ENCODE data around the gene SHC1. TPM values are rescaled to one million over a fixed set of nuclear protein-coding genes. Genes with fewer than 3 reads are reported as not detected.

The SHC1 gene
- total RNA-seq, 4 donors from 2014 or later, result 69.1 to 104 (median 90.2) TPM

DNA sequence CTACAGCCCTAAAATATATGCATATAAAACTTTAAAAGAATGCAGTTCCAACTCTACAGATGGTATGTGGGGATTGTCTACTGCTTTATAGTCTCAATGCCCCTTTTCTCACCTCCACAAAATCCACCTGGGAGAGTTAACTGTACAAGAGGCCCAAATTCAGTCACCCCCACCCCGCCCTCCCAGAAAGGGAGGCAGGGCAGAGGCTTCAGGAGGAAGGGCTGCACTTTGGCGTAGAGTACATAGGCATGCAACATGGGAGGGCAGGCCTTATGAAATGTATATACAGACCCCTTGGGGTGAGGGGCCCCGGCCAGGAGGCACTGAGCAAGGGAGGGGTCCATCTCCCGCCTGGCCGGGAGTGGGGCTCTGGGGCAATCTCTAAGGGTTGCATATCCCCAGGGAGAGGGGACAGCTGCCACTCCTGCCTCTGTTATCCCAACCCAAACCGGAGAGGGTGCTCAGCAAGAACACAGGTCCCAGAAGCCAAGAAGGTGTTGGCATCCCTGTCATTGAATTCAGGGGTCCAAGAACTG, 7.7 kb downstream of the SHC1 start:
- Histone ChIP-seq H3K27ac (peak overlapping the region; percentile 83 to 99 (median 94)), H3K9me3 (no peaks in the 10 kb centered on the region), H3K36me3 (peaks cover 0 to 72% of the 10 kb centered on the region in 2 donors), H3K4me3 (peak overlapping the region in 1 of 2 donors; percentile 92), H3K27me3 (no peaks in the 10 kb centered on the region), H3K4me1 (peaks cover 3 to 63% (median 17%) of the 10 kb centered on the region in 3 donors)
- no peak for ATAC-seq
- 43% methylated on average over 1 of the region's 6 CpGs; no CpG with 5 or more reads in 1 of the 2 donors for WGBS, 2 donors (ENCODE audit: low coverage in 1 of 2)
- TF ChIP-seq POLR2A (IDR thresholded peaks at IDR 0.05), result no peak
- TF ChIP-seq EP300 (IDR thresholded peaks at IDR 0.05), result no peak
- TF ChIP-seq POLR2AphosphoS5 (IDR thresholded peaks at IDR 0.05), result no peak
- TF ChIP-seq, protein P1, sequence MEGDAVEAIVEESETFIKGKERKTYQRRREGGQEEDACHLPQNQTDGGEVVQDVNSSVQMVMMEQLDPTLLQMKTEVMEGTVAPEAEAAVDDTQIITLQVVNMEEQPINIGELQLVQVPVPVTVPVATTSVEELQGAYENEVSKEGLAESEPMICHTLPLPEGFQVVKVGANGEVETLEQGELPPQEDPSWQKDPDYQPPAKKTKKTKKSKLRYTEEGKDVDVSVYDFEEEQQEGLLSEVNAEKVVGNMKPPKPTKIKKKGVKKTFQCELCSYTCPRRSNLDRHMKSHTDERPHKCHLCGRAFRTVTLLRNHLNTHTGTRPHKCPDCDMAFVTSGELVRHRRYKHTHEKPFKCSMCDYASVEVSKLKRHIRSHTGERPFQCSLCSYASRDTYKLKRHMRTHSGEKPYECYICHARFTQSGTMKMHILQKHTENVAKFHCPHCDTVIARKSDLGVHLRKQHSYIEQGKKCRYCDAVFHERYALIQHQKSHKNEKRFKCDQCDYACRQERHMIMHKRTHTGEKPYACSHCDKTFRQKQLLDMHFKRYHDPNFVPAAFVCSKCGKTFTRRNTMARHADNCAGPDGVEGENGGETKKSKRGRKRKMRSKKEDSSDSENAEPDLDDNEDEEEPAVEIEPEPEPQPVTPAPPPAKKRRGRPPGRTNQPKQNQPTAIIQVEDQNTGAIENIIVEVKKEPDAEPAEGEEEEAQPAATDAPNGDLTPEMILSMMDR (IDR thresholded peaks at IDR 0.05), result no peak

- ATAC-seq, result peak; percentile 26
- WGBS, 2 donors (ENCODE audit: low coverage in 1 of 2), result 3 to 27% methylated on average over 2 to 15 of the region's 25 CpGs
- H3K27ac ChIP-seq, result peak overlapping the region; percentile 83 to 99 (median 94)
- H3K27me3 ChIP-seq, result no peaks in the 10 kb centered on the region
- H3K36me3 ChIP-seq, result peaks cover 0 to 67% of the 10 kb centered on the region in 2 donors
- TF ChIP-seq POLR2AphosphoS5 (IDR thresholded peaks at IDR 0.05) (no peak), EP300 (IDR thresholded peaks at IDR 0.05) (no peak)
- TF ChIP-seq, protein P1 (IDR thresholded peaks at IDR 0.05), result peak in 1 of 4 experiments; percentile 4
- peak overlapping the region; percentile 82 to 92 for H3K4me3 ChIP-seq
- no peaks in the 10 kb centered on the region for H3K9me3 ChIP-seq
- H3K4me1 ChIP-seq, result peaks cover 3 to 65% (median 20%) of the 10 kb centered on the region in 3 donors
Observed at GRCh38 chr1:154962156-154962749, 8.3 kb downstream of the SHC1 start.

DNA sequence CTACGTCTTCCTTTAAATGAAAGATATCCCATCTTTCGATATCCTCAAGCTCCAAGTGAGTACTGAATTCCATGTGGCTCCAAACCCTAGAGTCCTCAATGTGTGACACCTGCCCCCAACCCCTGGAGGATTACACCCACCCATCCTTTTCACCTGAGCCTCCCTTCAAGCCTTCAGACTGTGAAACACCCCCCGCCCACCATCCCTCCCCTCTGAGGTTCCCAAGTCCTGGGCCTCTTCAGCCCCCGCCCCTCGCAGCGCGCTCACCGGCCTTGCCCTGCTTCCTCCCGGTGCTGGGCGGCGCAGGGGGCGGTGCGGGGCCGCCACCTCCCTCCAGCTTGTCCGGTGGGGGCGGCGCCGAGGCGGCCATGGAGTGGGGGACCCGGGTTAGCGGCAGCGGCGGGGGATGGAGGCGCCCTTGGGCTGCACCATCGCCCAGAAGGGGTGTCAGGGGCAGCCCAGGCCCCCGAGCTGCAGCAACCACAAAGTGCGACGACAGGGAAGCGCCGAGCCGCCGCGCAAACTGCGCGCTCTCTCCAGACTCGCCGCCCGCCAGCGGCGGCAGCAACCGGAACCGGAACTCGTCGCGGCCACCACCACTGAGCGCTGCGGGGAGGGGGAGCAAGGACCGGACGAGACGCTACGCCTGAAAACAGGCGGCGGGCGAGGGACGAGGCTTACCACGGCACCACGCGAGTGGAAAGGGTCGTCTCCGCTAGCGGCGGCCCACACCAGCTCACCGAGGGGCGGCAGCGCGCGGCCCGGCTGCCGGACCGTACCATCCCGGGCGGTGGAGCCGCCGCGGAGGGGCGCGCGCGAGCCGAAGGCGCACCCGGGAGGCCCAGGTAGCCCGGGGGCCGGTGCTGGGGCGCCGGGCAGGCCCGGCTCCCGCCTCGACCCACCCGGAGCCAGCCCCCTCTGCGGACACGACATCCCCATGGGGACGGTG, 9.1 kb downstream of the SHC1 start, which contains the start of gene PYGO2:
Gene PYGO2, minus strand, starts transcription at position 576 of the 949 bp plus-strand sequence. Its CDS starts 206 bp downstream, at position 370.
- ATAC-seq, result peak; percentile 88
- no peaks in the 10 kb centered on the region for H3K27me3 ChIP-seq
- H3K36me3 ChIP-seq, result peaks cover 0 to 59% of the 10 kb centered on the region in 2 donors
- H3K27ac ChIP-seq, result peak within 1 kb of the TSS; percentile 83 to 99 (median 94)
- 0 to 8% methylated on average over 2 to 4 of the region's 93 CpGs for WGBS, 2 donors (ENCODE audit: low coverage in 1 of 2)
- H3K4me1 ChIP-seq, result peaks cover 3 to 69% (median 28%) of the 10 kb centered on the region in 3 donors
- TF ChIP-seq EP300 (IDR thresholded peaks at IDR 0.05), result no peak
- TF ChIP-seq, protein P1 (IDR thresholded peaks at IDR 0.05), result peak in 3 of 4 experiments; percentile 76 to 83 (median 82)
- TF ChIP-seq POLR2AphosphoS5 (IDR thresholded peaks at IDR 0.05), result peak; percentile 88
- peak; percentile 75 to 87 for TF ChIP-seq POLR2A (IDR thresholded peaks at IDR 0.05)
- no peaks in the 10 kb centered on the region for H3K9me3 ChIP-seq
- peak within 1 kb of the TSS; percentile 82 to 92 for H3K4me3 ChIP-seq

DNA sequence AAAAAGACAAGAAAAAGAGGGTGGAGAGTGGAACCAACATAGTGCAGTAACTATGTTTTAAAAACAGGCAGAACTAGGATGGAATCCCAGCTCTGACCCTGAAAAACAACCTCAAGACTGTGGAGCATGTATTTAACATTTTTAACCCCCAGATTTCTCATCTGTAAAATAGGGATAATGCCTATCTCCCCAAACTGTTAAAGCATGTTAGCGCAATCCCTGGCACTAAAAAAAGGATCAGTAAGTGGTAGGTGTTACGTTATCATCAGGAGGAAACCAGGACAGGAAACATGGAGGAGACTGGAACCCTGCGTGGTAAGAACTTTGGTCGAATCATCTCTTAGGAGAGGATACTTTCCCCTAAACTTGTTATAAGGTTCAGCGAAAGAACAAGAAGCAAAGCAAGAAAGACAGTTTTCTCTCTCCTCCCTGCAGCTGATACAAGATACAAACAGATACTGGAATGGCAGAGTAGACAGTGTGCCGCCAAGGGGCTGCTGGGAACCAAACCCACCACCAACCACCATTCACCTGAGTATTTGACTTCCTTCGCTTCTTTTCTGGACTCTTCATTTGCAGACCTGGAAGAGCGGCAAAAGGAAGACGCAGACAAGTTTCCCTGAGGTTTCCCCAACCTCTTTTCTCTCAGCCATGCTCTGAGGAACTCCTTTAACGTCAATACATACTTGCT, 10.0 kb downstream of the SHC1 start:
- H3K36me3 ChIP-seq, result peaks cover 0 to 51% of the 10 kb centered on the region in 2 donors
- H3K4me3 ChIP-seq, result peak overlapping the region; percentile 82 to 92
- peaks cover 3 to 75% (median 30%) of the 10 kb centered on the region in 3 donors for H3K4me1 ChIP-seq
- peak overlapping the region; percentile 83 to 99 (median 94) for H3K27ac ChIP-seq
- no peak for ATAC-seq
- 38% methylated on average over 10 of the region's 10 CpGs for WGBS, 2 donors (ENCODE audit: low coverage in 1 of 2)
- TF ChIP-seq EP300 (IDR thresholded peaks at IDR 0.05), result no peak
- TF ChIP-seq, protein P1 (IDR thresholded peaks at IDR 0.05), result no peak
- TF ChIP-seq POLR2A (IDR thresholded peaks at IDR 0.05), result no peak
- TF ChIP-seq POLR2AphosphoS5 (IDR thresholded peaks at IDR 0.05), result no peak
- no peaks in the 10 kb centered on the region for H3K27me3 ChIP-seq
- no peaks in the 10 kb centered on the region for H3K9me3 ChIP-seq

Measured in gastroesophageal sphincter (tissue), 4 donors.